Caco-2 (cell line): ENCODE measurements around the gene BRD9. TPM values are rescaled to one million over a fixed set of nuclear protein-coding genes. Genes with fewer than 3 reads are reported as not detected.
"Not testable (repeated sequence)": the region's sequence is repeated elsewhere in the genome, so short reads cannot be mapped to it uniquely, and the experiment has no call there.

Experiments
- BruUV-seq: library from RNA; stranded (reverse); fragments of 400-500 nt; replicated peaks from 2 replicates; lab custom pipeline; 2021; lab: Mats Ljungman, UMichigan
- CTCF ChIA-PET: fragments of 300-600 bp; sonication (Branson Sonifier 250); formaldehyde crosslinking; loops from one replicate; lab custom pipeline; 2022; ENCODE audit warnings: antibody characterized with exemption; lab: Charles Lee
- POLR2A ChIA-PET: fragments of 300-600 bp; sonication (Branson Sonifier 250); formaldehyde crosslinking; loops from one replicate; lab custom pipeline; 2022; ENCODE audit warnings: antibody characterized with exemption; lab: Charles Lee
- DNase-seq, 2 experiments: peaks; one replicate each; pipeline versions ENCODE4 v3.0.0 to v3.0.0-alpha.2; 2020 to 2022
- H3K27me3 ChIP-seq: replicated peaks from 2 replicates; pipeline ENCODE4 v1.6.0; 2011; ENCODE audit warnings: low read length; ENCODE audit not compliant: control insufficient read depth, insufficient read depth
- H3K36me3 ChIP-seq: 2 replicates; pipeline ENCODE4 v1.5.1; 2011; ENCODE audit warnings: low read length; ENCODE audit not compliant: control insufficient read depth, insufficient read depth
- H3K4me1 ChIP-seq: fragments of 250-450 bp; sonication (Bioruptor Pico); 2 replicates; pipeline ENCODE4 v1.5.1; 2020; ENCODE audit warnings: mild to moderate bottlenecking
- H3K4me3 ChIP-seq: 2 replicates; pipeline ENCODE4 v1.5.1; 2011; ENCODE audit warnings: low read depth, mild to moderate bottlenecking, control low read depth, low read length
- H3K9me3 ChIP-seq: fragments of 250-450 bp; sonication (Bioruptor Pico); 2 replicates; pipeline ENCODE4 v1.5.1; 2020; ENCODE audit warnings: mild to moderate bottlenecking, moderate library complexity
- H3K27ac Mint-ChIP-seq: one replicate; pipeline ENCODE4 v1.8.0; 2022; ENCODE audit warnings: mixed read lengths; ENCODE audit not compliant: unreplicated experiment
- H3K27me3 Mint-ChIP-seq: one replicate; pipeline ENCODE4 v1.8.0; 2022; ENCODE audit warnings: mixed read lengths; ENCODE audit not compliant: insufficient read depth, unreplicated experiment
- H3K36me3 Mint-ChIP-seq: one replicate; pipeline ENCODE4 v1.8.0; 2022; ENCODE audit warnings: mild to moderate bottlenecking, mixed read lengths; ENCODE audit not compliant: insufficient read depth, unreplicated experiment
- H3K4me1 Mint-ChIP-seq: one replicate; pipeline ENCODE4 v1.8.0; 2022; ENCODE audit warnings: low read depth, mixed read lengths; ENCODE audit not compliant: unreplicated experiment
- H3K4me3 Mint-ChIP-seq: one replicate; pipeline ENCODE4 v1.8.0; 2022; ENCODE audit warnings: mild to moderate bottlenecking, moderate library complexity, mixed read lengths; ENCODE audit not compliant: unreplicated experiment
- H3K9me3 Mint-ChIP-seq: one replicate; pipeline ENCODE4 v1.8.0; 2022; ENCODE audit warnings: mixed read lengths; ENCODE audit not compliant: unreplicated experiment
- CTCF ChIP-seq, 2 experiments: fragments of 200-600 bp in 1 of 2; IDR thresholded peaks; 1 replicate in 1 of 2; 2 replicates in 1 of 2; pipeline versions ENCODE4 v1.5.1 to v1.8.0; 2011 to 2022; ENCODE audit warnings: antibody characterized with exemption in 1 of 2, control low read depth in 1 of 2, inconsistent platforms in 1 of 2, low read depth in 1 of 2, low read length in 1 of 2, mild to moderate bottlenecking in 1 of 2, moderate library complexity in 1 of 2; ENCODE audit not compliant: insufficient read depth in 1 of 2, severe bottlenecking in 1 of 2, unreplicated experiment in 1 of 2
- intact Hi-C: fragments of 100-400 bp; cut with micrococcal nuclease; formaldehyde crosslinking; loops from one replicate; pipeline ENCODE4 v1.10.0; 2022; ENCODE audit not compliant: unreplicated experiment
- total RNA-seq: library from RNA; stranded (reverse); gene quantifications from 2 replicates; pipeline ENCODE4 v1.2.3, GENCODE V29; 2022

Gene BRD9
- total RNA-seq, 1 experiment from 2014 or later: 77.5 TPM

DNA sequence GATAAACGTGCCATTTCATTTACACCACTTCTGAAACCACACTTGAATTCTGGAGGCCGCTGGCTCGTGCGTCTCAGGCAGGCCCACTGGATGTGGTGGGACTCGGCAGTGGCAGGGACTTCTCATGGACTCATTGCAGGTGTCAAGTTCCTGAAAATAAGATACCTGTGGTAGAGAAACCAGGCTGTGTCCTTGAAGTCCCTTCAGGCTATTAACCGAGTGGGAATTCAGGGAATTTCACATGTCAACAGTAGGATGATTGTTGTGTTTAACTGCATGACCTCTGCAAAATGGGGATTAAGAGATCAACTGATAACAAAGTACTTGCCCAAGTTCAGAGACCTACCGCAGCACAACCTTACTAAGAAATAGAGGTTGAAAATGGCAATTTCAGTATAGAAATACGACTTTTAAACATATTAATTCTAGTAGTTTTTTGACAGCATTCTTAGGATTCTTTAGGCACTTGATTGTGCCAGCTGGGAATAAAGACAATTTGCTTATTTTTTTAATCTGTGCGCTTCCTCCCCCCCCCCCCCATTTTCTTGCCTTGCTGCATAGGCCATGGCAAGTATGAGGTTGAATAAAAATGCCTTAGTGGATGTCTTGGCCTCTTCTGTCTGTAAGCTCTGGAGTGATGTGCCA is 26.9 kb upstream of the BRD9 start:
- ChIA-PET POLR2A (no interaction called here), CTCF (interaction anchor here (1.2 to 1.4 kb wide), 2 partner anchors 86 to 91 kb away, joined by 3 to 5 read pairs; no protein-coding TSS in a partner anchor)
- Mint-ChIP-seq H3K27ac (no peak overlapping the region), H3K9me3 (no peaks in the 10 kb centered on the region), H3K27me3 (no peaks in the 10 kb centered on the region), H3K4me3 (peak overlapping the region; percentile 35), H3K4me1 (peaks cover 38% of the 10 kb centered on the region), H3K36me3 (peaks cover 39% of the 10 kb centered on the region)
- peak; percentile 71 to 78 for DNase-seq
- no peak for TF ChIP-seq CTCF (IDR thresholded peaks at IDR 0.05; ENCODE audit: insufficient read depth in 1 of 2, low read depth in 1 of 2, low read length in 1 of 2, severe bottlenecking in 1 of 2, unreplicated experiment in 1 of 2)
- Histone ChIP-seq H3K36me3 (no peaks in the 10 kb centered on the region; the same call in 1 of the 2 replicates), H3K27me3 (no peaks in the 10 kb centered on the region), H3K4me1 (peaks cover 25% of the 10 kb centered on the region), H3K9me3 (no peaks in the 10 kb centered on the region), H3K4me3 (no peak overlapping the region)
- no TSS peak for BruUV-seq
- intact Hi-C loops: no loop called here

- DNase-seq, intact Hi-C loops, POLR2A ChIA-PET, H3K36me3 ChIP-seq, H3K9me3 ChIP-seq, H3K27me3 Mint-ChIP-seq, H3K4me3 Mint-ChIP-seq, H3K9me3 Mint-ChIP-seq, H3K27me3 ChIP-seq, CTCF ChIA-PET, H3K4me3 ChIP-seq, BruUV-seq: not testable (repeated sequence)
- H3K27ac Mint-ChIP-seq: peak overlapping the region; percentile 50
- peaks cover 25% of the 10 kb centered on the region for H3K4me1 ChIP-seq
- H3K4me1 Mint-ChIP-seq: peaks cover 32% of the 10 kb centered on the region
- H3K36me3 Mint-ChIP-seq: peaks cover 47% of the 10 kb centered on the region
Measured at GRCh38 chr5:918717-919116, 26.1 kb upstream of the BRD9 start.

DNA sequence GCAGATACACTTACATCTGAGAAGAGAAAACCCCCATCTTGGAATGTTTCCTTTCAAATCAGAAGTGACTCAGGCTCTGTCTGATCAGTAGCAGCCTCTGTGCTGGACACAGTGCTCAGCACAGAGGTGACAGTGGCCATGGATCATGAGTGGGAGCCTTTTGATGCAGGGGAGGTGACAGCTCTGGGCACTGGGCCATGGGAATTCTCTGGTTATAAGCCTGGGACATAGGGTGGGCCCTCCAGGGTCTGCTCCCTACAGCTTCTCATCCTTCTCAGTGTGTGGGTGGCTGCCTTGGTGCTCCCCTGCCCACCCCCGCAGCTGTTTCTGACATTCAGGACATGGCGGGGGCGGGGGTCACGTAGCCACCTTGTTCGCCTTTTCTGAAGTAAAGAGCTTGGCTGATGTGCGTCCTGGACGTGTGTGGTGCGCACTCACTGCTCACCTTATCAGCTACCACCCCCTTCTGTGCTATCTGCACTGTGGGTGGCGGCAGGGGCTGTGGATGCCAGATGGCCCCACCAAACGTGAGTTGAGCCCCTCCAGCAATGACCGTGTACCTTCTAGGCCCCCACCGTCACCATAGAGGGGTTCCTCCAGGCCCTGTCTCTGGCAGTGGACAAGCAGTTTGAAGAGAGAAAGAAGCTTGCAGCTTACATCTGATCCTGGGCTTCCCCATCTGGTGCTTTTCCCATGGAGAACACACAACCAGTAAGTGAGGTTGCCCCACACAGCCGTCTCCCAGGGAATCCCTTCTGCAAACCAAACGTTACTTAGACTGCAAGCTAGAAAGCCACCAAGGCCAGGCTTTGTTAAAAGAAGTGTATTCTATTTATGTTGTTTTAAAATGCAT is 24.1 kb upstream of the BRD9 start:
- Mint-ChIP-seq H3K9me3 (no peaks in the 10 kb centered on the region), H3K4me1 (peaks cover 31% of the 10 kb centered on the region), H3K27ac (no peak overlapping the region), H3K36me3 (peaks cover 65% of the 10 kb centered on the region), H3K27me3 (no peaks in the 10 kb centered on the region), H3K4me3 (no peak overlapping the region)
- no peak for TF ChIP-seq CTCF (IDR thresholded peaks at IDR 0.05; ENCODE audit: insufficient read depth in 1 of 2, low read depth in 1 of 2, low read length in 1 of 2, severe bottlenecking in 1 of 2, unreplicated experiment in 1 of 2)
- Histone ChIP-seq H3K9me3 (no peaks in the 10 kb centered on the region), H3K27me3 (no peaks in the 10 kb centered on the region), H3K4me3 (no peak overlapping the region), H3K36me3 (peaks cover 2% of the 10 kb centered on the region; the same call in 1 of the 2 replicates), H3K4me1 (peaks cover 18% of the 10 kb centered on the region)
- ChIA-PET CTCF (interaction anchor here (0.9 kb wide), 1 partner anchor 24 kb away, joined by 3 read pairs; the partner anchor contains the start of genes BRD9 and TRIP13), POLR2A (no interaction called here)
- intact Hi-C loops: no loop called here
- DNase-seq: peak in 1 of 2 experiments; percentile 21
- BruUV-seq: no TSS peak
